ENCODE results near the gene AUNIP.
"Not testable (repeated sequence)": the region's sequence is repeated elsewhere in the genome, so short reads cannot be mapped to it uniquely, and the experiment has no call there.

The AUNIP gene

DNA sequence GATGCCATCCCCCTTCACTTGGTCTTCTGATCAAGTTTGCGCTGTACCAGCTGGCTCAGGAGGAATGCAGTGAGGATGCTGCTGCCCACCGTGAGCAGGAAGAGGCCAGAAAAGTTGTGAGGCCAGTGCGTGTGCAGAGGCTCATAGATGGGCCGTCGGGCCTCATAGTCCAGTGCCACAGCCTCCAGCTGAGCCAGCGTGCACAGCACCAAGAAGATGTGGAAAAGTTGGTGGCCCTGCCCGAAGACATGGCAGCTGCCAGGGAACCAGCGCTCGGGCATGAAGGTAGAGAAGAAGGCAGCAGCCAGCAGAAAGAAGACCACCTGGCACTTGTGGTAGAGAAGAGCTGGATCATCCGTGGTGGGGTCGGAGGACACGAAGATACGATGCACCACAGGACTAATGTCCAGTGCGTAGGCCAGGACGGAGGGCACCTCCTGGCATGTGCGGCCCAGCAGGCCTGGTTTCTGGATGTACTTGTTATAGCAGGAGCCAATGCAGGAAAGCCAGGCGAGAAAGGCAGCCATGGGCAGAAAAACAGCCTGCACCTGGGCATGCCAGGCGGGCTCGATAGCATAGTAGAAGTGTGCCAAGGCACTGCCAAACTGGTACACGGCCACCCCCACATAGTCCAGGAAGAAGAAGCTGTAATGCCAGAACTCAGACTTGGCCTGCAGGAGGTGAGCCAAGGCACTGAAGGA, 3.7 kb upstream of the AUNIP start:
- DNase-seq, result no peak

DNA sequence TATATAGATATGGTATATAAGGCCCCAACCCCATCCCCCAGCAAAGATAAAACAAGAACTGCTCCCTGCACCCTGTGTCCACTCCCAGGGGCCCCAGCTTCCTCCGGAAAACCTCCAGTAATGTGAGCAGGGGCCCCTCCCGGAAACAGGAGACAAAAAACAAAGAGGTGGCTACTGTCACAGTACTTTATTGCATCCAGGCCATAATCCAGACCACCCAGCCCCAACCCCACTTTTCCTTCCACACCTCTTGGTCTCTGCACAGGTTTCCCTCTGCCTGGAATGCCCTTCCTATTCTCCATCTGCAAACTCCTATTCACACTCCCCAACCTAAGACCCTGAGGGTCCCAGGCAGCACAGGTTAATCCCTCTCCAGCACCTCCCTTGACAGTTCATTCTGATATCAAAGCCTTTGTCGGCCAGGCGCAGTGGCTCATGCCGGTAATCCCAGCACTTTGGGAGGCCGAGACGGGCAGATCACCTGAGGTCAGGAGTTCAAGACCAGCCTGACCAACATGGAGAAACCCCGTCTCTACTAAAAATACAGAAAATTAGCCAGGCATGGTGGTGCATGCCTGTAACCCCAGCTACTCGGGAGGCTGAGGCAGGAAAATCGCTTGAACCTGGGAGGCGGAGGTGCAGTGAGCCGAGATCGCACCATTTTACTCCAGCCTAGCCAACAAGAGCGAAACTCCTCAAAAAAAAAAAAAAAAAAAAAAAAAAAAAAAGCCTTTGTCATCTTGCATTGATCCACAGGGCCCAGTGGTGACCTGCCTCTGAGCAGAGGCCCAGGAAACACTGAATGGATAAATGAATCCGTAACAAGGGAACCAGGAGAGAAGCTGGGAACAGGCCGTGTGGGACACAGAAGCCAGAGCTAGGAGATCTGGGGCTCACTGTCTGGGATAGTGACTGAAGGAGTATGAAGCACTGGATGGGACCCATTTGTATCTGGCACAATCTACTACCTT, 2.3 kb upstream of the AUNIP start:
- no peak for DNase-seq

DNA sequence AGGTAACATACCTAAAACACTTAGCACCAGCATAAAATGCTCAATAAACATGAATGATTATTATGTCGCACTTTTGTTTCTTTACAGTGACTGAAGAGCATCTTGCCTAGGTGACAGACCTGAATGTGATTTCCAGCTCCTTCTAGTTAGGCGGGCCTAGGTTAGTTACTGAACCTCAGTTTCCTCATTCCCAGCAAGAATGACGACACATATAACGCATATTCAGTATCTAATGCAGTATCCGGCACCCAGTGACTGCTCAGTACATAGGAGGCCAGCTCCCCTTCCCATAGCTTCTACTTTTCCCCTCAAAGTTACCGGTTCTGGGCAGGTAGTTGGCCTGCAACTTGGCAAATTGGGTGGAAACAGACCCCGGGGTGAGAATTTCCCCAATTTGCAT, 763 bp downstream of the AUNIP start:
- DNase-seq, result no peak

DNA sequence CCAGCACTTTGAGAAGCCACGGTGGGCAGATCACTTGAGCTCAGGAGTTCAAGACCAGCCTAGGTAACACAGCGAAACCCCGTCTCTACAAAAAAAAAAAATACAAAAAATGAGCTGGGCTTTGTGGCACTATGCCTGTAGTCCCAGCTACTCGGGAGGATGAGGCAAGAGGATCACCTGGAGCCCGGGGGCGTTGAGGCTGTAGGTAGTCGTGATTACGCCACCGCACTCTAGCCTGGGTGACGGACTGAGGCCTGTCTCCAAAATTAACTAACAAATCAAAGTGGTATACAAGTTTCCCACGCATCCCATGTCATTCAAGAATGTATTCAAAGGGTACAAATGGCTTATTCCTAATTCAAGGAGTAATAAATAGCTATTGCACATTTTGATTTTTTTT, 2.4 kb downstream of the AUNIP start:
- no peak for DNase-seq

DNA sequence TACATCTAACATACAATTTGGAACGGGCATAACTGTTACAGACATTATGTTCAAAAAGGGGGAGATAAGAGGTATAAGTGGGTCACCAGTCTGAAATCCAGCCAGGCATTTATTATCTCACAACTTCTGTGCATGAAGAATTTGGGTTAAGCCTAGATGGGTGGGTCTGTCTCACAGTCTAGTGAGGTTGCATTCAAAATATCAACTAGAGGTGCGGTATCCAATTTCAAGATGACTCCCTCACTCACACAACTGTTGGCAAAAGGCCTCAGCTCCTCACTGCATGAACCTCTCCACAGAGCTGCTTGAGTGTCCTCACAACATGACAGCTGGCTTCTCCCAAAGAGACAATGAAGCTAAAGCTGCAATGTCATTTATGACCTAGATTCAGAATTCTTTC, 4.7 kb downstream of the AUNIP start:
- no peak for DNase-seq

DNA sequence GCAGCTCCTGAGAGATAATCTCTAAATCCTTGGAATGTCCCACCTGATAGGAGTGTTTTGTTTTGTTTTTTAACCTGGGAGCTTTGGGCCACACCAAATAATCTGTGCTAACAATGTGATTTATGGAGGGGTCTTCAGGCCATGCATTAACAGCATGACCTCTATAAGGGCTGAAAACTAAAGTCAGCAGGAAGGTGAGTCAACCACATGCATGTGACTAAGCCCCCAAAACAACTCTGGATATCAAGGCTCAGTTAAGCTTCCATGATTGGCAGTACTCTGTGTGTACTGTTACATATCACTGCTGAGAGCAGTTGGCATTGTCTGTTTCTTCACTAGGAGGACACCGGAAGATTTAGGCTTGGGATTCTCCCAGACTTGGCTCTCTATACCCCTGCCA, 10.7 kb downstream of the AUNIP start:
- no peak for DNase-seq

DNA sequence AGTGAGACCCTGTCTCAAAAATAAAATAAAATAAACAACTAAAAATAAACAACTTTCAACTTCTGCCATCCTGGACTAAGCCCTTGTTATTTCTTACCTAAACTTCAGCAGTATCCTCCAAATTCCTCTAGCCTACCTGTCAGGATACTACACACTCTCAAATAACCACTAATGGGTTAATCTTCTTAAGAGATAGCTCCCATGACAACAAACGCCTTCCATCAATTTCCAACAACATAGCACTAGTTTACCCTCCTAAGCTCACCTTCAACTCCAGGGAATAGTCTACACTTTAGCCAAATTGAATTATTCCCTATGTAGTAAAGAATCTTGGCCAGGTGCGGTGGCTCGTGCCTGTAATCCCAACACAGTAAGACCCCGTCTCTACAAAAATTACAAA, 11.3 kb downstream of the AUNIP start:
- no peak for DNase-seq

DNA sequence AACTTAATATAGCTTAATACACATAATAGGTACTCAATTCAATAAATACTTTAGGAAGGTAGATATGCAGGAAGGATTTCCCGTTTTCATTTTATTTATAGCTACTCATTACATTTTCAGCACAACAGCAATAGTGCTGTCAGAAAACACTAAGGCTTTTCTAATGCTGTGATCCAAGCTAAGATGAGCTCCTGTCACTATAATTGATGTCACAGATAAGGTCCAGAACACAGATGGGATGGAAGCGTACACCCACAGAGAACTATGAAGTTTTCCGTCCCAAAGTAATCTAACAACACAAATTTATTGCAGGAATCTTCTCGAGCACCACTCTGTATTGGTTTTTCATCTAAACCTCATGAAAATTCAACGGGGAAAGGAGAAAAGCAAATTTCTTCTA, 13.6 kb downstream of the AUNIP start:
- no peak for DNase-seq

DNA sequence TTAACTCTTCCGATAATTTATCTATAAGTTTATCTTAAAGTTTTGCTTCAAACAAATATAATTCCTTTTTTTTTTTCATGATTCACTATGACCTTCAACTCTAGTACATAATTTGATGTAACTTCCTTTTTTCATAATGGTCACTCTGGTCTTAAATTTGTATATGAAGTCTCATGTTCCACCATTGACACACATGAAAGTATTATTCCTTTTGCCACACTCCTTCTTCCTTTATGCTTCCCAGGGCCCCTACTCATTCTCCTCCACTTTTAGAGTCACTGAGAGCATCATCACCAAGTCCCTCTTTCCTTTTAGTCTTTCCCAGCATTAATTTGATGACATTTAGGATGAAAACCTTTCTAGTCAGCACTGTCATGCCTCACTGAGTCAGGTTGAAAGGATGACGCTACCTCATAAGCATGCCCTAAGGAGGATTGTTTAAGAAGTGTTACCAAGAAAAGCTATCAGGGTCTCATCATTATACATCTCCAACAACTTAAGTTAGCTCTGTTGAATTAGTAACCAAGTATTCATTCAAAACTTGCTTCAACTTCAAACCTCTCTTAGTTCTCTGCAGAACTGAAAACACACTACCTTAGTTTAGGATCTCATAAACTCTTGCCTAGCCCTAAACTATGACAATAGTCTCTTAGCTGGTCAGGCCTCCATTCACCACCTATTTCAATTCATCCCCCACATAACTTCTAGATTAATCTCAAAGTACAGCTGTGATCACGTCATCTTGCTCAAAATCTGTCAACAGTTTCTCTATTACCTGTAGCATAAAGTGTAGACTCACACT, 14.5 kb downstream of the AUNIP start:
- DNase-seq, result peak; percentile 70

DNA sequence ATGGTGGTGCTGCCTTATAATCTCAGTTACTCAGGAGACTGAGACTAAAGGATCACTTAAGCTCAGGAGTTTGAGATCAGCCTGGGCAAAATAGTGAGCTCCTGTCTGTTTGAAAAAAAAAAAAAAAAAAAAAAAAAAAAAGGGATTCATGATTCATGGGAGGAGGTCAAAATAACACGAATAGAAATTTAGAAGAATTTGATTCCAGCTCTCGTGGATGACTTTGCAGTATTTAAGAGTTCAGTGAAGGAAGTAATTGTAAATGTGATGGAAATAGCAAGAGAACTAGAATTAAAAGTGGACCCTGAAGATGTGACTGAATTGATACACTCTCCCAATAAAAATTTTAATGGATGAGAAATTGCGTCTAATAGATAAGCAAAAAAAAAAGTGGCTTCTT, 15.8 kb downstream of the AUNIP start:
- no peak for DNase-seq

DNA sequence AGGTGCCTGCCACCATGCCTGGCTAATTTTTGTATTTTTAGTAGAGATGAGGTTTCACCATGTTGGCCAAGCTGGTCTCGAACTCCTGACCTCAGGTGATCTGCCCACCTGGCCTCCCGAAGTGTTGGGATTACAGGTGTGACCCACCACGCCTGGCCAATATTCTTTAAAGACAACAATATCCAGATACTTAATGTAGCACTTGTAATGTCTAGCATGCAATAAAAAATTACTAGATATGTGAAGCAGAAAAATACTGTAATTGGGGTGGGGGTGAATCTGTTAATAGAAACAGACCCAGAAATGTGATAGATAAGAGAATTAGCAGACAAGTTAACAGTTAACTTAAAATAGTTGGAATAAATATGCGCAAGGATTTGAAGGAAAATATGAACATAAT, 19.4 kb downstream of the AUNIP start:
- DNase-seq, result not testable (repeated sequence)

DNA sequence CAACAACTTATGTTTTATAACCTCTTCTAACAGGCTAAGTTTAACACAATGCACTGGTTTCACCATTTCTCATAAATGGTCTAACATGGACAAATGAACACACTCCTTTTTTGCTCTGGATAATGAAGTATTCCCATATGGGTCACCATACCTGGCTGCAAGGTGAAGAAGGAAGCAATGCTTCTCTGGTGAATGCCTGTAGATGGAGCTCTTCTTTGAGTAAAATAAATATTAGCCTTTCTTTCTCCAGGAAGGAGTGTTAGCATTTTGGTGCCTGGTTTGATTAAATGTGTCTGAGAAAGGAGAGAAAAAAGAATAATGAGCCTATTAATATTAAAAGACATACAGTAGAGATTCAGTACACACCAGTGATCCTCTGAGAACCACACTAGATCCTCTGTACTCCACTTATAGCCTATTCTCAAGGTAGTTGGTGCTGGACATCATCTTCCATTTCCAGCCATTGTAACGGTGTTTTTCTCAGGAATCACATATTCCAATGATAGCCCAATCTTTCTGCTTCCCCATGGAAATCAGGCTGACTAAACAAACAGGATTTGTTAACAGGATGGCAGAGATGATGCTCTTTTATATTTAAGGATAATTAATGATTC, 21.9 kb downstream of the AUNIP start:
- peak; percentile 61 for DNase-seq

DNA sequence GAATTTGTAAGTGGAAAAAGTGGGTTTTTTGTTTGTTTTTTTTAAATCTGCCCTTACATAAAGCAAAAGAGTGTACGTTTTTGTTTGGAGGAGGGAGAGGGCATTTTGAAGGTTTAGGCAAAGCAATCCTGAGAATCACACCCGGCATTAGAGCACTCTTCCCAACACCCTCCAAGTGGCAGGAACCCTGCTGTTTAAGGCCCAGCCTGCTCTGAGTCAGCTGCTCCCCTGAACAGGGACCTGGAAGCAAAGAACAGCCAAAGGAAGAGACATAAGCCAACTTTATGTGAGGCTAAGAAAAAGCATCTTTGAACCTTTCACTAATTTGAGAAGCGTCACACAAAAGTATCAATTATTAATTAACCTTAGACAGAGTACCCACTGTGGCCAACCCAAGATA, 22.6 kb downstream of the AUNIP start:
- no peak for DNase-seq

DNA sequence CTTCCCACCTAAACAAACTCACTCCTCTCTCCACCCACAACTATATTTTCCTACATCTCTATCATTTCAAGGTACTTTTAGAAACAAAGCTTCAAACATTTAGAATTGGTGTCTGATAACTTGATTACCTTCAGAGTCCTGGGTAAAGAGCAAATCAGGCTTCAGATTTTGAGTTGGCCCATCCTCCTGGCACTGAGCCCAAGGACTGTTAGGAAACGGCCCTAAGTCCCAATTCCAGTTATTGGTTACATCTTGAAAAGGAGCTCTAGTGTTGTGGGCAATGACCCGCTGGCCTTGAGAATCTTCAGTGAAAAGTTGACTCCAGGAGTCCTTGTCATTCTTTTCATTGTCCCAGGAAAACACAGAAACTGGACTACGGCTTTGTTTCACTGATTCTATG, 24.4 kb downstream of the AUNIP start:
- no peak for DNase-seq

DNA sequence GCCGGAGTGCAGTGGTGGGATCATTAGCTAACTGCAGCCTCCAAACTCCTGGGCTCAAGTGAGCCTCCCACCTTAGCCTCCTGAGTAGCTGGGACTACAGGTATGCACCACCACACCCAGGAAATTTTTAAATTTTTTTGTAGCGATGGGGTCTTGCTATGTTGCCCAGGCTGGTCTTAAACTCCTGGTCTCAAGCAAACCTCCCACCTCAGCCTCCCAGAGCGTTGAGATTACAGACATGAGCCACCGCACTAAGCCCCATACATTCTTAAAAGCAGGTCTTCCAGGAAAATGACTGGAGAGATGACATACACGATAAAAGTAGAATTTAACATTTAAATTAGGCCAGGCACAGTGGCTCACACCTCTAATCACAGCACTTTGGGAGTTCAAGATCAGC, 26.1 kb downstream of the AUNIP start:
- DNase-seq, result no peak

DNA sequence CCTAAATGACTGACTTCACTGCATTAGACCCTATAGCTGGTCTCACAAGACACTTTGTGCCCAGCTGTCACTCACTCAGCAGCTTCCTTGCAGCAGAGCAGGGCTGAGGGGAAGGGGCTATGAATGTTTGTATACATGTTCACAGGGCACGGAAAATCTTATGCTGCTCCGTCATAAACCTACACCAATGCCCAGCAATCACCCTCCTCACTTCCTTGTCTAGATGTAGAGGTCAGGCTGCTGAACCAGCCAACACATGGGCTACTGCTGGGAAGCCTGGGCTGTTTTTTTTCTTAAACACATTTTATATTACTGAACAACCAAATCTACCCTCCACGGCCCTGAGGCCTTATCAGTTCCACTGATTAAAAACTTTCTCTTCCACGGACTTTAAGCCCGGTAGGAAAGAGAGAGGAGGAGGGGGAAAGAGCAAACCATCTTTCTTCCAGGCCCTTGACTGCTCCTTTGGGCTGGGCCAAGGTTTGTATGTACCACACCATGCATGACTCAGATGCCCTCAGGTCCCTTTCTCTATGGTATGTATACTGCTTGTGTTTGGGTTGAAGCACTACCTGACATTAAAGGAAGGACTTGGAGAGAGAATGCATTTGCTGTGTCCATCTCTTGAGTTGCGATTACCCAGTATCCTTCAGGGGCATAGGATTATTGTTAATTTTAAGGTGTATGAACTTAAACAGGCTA, 26.8 kb downstream of the AUNIP start:
- DNase-seq, result no peak

DNA sequence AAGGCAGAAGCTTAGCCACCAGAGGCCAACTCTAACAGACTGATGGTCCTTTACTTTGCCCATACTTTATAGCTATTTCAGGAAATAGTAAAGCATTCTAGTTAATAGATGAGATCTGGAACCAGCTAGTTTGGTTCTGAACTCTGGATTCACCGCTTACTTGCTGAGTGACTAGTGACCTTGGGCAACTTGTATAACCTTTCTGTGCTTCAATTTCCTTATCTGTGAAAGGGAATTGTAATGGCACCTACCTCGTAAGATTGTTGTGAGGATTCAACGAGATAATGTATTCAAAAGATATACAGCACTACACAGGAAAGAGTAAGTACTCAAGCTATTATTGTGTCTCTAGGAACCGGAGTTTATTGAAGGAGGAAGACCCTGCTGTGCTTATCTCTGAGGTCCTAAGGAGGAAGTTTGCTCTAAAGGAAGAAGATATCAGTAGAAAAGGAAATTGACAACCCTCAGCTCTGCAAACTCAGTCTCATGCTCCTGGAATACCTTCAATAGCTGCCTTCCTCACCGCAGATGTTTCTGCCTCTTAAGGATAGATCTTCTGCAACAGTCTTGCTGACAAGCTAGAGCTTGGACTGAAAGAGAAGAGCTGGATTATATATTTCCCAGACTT, 27.6 kb downstream of the AUNIP start:
- DNase-seq, result no peak

DNA sequence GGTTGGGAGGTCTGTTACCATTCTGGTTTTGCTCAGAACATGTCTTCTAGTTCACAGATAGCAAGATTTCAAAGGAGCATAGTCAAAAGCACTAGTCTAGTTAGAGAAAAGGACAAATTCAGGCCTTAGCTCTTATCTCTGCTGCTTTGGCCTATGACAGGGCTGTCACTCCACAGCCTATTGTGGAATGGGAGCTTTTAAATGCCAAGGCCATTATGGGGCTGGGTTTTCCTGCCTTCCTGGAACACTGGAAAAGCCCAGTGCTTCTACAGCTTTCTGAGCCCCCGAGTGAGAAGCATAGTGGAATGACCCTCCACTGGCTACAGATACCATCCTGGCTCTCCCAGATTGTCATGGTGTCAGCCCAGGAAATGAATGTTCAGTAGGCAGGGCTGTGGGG, 30.2 kb downstream of the AUNIP start:
- no peak for DNase-seq

DNA sequence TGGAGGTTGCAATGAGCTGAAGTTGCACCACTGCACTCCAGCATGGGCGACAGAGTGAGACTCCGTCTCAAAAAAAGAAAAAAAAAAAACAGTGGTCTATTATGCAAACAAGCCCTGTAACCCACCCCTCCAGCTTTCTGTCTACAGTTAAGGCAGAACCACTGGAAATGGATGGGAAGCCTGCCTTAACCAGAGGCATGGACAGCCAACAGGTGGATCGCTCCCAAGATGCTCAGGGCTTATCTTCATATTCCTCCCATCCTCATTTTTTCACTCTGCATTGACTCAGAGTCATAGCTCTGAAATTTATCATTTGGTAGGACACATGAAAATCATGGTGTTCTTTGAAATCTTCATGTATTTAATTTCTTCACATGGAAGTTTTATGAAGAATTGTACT, 30.8 kb downstream of the AUNIP start:
- no peak for DNase-seq

DNA sequence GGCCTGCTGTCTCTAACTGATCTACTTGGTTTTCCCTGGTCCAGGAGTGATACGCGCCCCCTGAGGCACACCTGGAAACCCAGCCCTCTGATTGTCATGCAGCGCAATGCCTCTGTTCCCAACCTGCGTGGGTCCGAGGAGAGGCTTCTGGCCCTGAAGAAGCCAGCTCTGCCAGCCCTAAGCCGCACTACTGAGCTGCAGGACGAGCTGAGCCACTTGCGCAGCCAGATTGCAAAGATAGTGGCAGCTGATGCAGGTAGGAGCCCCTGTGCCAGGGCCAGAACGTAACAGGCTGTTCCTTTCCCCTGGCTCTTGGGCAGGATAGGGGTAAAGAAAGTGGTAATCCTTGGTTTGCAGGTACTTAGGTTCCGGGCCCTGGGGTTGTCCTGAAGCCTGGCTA, 32.7 kb downstream of the AUNIP start:
- no peak for DNase-seq

DNA sequence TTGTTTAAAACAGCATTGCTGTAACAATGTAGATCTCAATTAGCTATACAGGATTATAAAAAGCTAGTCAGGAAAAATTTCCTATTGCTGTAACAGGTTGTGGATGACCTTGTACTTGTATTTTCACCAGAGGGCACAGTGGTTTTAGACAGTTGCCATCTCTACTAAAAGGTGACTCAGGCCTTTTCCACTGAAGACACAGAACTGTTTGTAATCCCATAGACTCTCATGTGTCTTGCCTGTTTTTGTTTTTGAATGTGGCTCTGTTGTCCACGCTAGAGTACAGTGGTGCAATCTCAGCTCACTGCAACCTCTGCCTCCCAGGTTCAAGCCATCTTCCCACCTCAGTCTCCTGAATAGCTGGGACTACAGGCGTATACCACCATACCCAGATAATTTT, 33.7 kb downstream of the AUNIP start:
- DNase-seq, result no peak

DNA sequence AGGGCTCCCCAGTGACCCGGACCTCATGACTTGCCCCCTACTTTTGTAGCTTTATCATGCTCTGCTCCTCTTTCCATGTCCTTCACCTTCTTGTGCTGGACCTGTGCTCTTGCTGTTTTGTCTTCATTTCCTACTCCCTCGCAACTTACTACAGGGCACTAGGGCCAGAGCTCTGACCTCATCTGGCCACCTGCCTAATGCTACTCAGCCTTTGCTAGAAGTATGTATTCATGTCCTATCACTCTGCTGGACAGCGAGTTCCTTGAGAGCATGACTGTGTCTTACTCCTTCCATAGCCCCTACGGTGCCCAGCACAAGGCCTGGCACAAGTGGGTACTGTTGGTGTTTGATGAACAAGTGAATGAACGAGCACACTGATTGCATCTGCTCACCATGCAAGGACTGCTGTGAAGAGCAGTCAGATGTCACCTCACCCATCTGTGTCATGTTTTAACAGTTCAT, 37.6 kb downstream of the AUNIP start:
- peak; percentile 3 for DNase-seq

All from kidney glomerular epithelial cell (primary cell).